Testis (tissue), 5 donors: ENCODE measurements around the gene PPP2R2D. TPM values are rescaled to one million over a fixed set of nuclear protein-coding genes. Genes with fewer than 3 reads are reported as not detected.
A peak's percentile ranks its signal among the peaks of the same experiment; 100 is the strongest.

Source experiments
- DNase-seq: peaks from one replicate; pipeline ENCODE4 v3.0.0-alpha.2; 2019
- H3K27ac ChIP-seq, 2 donors: fragments of 200-600 bp; sonication (generic); one replicate each; pipeline ENCODE4 v1.5.1; 2019
- H3K27me3 ChIP-seq: fragments of 200-600 bp; sonication (generic); one replicate; pipeline ENCODE4 v1.5.1; 2019
- H3K36me3 ChIP-seq: fragments of 200-600 bp; sonication (generic); one replicate; pipeline ENCODE4 v1.5.1; 2017; ENCODE audit warnings: low read depth; ENCODE audit errors: missing control alignments
- H3K4me1 ChIP-seq: fragments of 200-600 bp; sonication (generic); one replicate; pipeline ENCODE4 v1.5.1; 2019
- H3K4me3 ChIP-seq, 2 donors: fragments of 200-600 bp; sonication (generic); one replicate each; pipeline ENCODE4 v1.5.1; 2017 to 2019
- H3K9me3 ChIP-seq: fragments of 200-600 bp; sonication (generic); one replicate; pipeline ENCODE4 v1.5.1; 2017
- POLR2A ChIP-seq: fragments of 450-650 bp; IDR thresholded peaks from one replicate; pipeline ENCODE4 v1.6.1; 2017; ENCODE audit warnings: antibody characterized with exemption, mild to moderate bottlenecking, moderate library complexity
- WGBS, 2 donors: methylation state at CpG; one replicate each; pipeline ENCODE4 v1.1.5; 2018; 5-methylcytosine and 5-hydroxymethylcytosine counted together
- intact Hi-C: fragments of 100-400 bp; cut with DNase I; formaldehyde crosslinking; loops from one replicate; pipeline ENCODE4 v1.15.1; 2023; ENCODE audit warnings: low total_unique reads
- long read RNA-seq, 2 donors: transcript quantifications; one replicate each; lab custom pipeline, GENCODE V29; 2026
- polyA plus RNA-seq: library from polyadenylated mRNA; stranded (reverse); fragments of 350-450 nt; fragmentation: Illumina TruSeq; extraction: RNeasy Lipid Tissue Mini Kit (QIAGEN cat#74804); gene quantifications from one replicate; pipeline ENCODE4 v1.2.3, GENCODE V29; 2014; ENCODE audit warnings: low read depth, low replicate concordance; ENCODE audit not compliant: insufficient read depth
- total RNA-seq, 2 donors: library from RNA; depleted of rRNA; stranded (reverse); fragments of >200 nt; gene quantifications; one replicate each; pipeline ENCODE4 v1.2.3, GENCODE V29; 2016
- TF ChIP-seq, protein P1 (sequence below), 3 experiments: fragments of 450-650 bp in 2 of 3; fragments of 200-600 bp in 1 of 3; sonication (generic) in 1 of 3; IDR thresholded peaks; one replicate each; pipeline ENCODE4 v1.5.1; 2016 to 2019; ENCODE audit warnings: antibody characterized with exemption in 3 of 3, mild to moderate bottlenecking in 2 of 3, moderate library complexity in 1 of 3

The PPP2R2D gene
- total RNA-seq (10 to 100 TPM; 48.5 to 49.2 TPM), polyA plus RNA-seq (34.9 TPM)
- long read RNA-seq, donor 1, full-length matches to known transcripts, result 7 of 7 reads
- long read RNA-seq, donor 1, partial matches to known transcripts, result 0 of 7 reads
- long read RNA-seq, donor 1, other reads (novel, unspliced or antisense), result 0 of 7 reads
- long read RNA-seq, donor 2, full-length matches to known transcripts, result 7 of 13 reads
- long read RNA-seq, donor 2, partial matches to known transcripts, result 6 of 13 reads
- long read RNA-seq, donor 2, other reads (novel, unspliced or antisense), result 0 of 13 reads

DNA sequence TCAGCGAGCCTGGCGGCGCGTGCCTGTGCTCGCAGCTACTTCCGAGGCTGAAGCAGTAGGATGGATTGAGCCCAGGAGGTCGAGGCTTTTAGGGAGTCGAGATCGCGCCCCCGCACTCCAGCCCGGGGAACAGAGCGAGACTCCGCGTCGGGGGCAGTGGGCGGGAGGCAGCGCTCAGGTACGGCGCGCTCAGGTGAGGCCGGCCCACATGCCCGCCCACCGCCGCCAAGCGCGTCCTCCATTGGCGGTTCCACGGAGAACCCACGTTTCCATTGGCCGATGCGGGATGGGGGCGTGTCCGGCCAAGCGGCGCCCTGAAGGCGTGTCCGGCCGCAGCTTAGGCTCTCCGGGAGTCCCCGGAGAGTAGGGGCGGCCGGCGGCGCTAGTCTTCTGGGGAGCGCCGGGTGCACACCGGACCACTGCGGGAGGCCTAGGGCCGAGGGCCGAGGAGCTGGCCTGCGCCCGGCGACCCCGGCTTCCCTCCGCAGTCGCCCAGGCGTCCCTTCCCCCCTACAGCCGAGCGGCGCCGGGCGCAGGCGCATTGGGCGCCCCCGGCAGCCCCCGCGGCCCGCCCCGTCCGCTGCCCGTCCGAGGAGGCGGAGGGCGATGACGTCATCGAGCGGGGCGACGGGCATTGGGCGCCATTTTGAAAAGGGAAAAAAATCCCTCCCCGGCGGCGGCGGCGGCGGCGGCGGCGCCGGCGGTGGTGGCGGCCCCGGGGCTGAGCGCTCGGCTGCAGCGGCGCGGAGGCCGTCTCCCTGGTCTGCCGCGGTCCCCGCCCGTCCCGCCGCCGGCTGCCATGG lies at the start of gene PPP2R2D:
TSS of gene PPP2R2D (plus strand) at position 659 of the 803 bp plus-strand sequence. CDS start at position 800, 141 bp downstream.
- TF ChIP-seq, protein P1, sequence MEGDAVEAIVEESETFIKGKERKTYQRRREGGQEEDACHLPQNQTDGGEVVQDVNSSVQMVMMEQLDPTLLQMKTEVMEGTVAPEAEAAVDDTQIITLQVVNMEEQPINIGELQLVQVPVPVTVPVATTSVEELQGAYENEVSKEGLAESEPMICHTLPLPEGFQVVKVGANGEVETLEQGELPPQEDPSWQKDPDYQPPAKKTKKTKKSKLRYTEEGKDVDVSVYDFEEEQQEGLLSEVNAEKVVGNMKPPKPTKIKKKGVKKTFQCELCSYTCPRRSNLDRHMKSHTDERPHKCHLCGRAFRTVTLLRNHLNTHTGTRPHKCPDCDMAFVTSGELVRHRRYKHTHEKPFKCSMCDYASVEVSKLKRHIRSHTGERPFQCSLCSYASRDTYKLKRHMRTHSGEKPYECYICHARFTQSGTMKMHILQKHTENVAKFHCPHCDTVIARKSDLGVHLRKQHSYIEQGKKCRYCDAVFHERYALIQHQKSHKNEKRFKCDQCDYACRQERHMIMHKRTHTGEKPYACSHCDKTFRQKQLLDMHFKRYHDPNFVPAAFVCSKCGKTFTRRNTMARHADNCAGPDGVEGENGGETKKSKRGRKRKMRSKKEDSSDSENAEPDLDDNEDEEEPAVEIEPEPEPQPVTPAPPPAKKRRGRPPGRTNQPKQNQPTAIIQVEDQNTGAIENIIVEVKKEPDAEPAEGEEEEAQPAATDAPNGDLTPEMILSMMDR (IDR thresholded peaks at IDR 0.05), result no peak
- no peak for TF ChIP-seq POLR2A
- Histone ChIP-seq H3K27ac (peak within 1 kb of the TSS; percentile 84 to 97), H3K4me3 (peak within 1 kb of the TSS; percentile 79 to 91), H3K27me3 (no peaks in the 10 kb centered on the region), H3K4me1 (peaks cover 27% of the 10 kb centered on the region), H3K36me3 (no peaks in the 10 kb centered on the region), H3K9me3 (no peaks in the 10 kb centered on the region)
- DNase-seq, result peak; percentile 96
- WGBS, 2 donors, result 0% methylated on average over 1 to 63 of the region's 107 CpGs
- intact Hi-C loops, result no loop called here

DNA sequence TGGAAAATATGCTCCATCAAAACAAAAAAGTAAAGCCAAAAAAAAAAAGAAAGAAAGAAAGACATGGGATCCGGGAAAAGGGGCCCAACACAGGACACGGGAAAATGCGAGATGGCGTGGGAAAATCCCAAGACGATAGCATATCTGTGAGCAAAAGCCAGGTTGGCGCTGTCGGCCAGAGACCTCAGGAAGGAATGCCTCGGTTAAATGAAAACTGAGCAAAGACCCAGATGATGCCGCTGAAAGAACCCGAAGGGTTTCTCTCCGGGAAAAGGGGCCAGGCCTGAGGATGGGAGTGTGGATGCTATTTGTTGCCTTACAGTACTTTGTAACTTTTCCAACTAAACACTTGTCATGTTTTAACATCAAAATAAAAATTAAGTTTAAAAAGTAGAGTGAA lies 49.5 kb upstream of the PPP2R2D start:
- H3K4me3 ChIP-seq, result no peak overlapping the region
- no peaks in the 10 kb centered on the region for H3K27me3 ChIP-seq
- intact Hi-C loops, result no loop called here
- no peak for DNase-seq
- TF ChIP-seq, protein P1 (IDR thresholded peaks at IDR 0.05), result no peak
- no peak for TF ChIP-seq POLR2A
- H3K27ac ChIP-seq, result no peak overlapping the region
- no peaks in the 10 kb centered on the region for H3K4me1 ChIP-seq
- 88 to 94% methylated on average over 11 of the region's 11 CpGs for WGBS, 2 donors
- no peaks in the 10 kb centered on the region for H3K9me3 ChIP-seq
- H3K36me3 ChIP-seq, result no peaks in the 10 kb centered on the region

DNA sequence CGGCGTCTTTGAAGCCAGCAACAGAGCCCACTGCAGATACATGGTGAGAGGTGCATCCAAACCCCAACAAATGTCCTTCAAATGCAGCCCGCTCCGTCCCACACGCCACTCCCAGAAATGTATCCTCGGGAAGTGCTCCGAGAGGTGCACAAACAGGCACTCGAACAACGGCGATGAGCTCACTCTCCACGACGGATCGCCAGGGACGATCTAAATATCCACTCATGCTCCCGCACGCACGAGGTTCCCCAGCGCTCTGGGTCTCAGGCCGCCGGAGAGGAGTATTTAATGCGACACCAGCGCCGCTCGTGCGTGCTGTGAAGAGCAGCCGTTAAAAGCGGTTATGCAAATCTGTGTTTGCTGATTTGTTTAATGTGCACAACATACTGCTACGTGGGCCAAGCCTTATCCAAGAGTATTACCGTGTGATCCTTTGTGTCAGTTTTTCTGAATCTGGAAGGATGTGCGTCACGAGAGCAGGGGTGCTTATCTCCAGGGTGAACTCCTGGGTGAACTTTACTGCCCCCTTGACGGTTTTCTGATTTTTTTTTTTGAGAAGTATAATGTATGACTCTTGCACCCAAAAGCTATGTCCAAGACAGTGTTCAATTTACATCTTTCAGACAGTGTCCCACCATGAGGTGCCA lies 48.5 kb upstream of the PPP2R2D start:
- no peaks in the 10 kb centered on the region for H3K36me3 ChIP-seq
- H3K27ac ChIP-seq, result no peak overlapping the region
- no peaks in the 10 kb centered on the region for H3K9me3 ChIP-seq
- no peaks in the 10 kb centered on the region for H3K4me1 ChIP-seq
- intact Hi-C loops, result no loop called here
- no peak for DNase-seq
- H3K27me3 ChIP-seq, result no peaks in the 10 kb centered on the region
- H3K4me3 ChIP-seq, result no peak overlapping the region
- 93% methylated on average over 32 of the region's 32 CpGs for WGBS, 2 donors
- TF ChIP-seq, protein P1 (IDR thresholded peaks at IDR 0.05), result no peak
- TF ChIP-seq POLR2A, result no peak

DNA sequence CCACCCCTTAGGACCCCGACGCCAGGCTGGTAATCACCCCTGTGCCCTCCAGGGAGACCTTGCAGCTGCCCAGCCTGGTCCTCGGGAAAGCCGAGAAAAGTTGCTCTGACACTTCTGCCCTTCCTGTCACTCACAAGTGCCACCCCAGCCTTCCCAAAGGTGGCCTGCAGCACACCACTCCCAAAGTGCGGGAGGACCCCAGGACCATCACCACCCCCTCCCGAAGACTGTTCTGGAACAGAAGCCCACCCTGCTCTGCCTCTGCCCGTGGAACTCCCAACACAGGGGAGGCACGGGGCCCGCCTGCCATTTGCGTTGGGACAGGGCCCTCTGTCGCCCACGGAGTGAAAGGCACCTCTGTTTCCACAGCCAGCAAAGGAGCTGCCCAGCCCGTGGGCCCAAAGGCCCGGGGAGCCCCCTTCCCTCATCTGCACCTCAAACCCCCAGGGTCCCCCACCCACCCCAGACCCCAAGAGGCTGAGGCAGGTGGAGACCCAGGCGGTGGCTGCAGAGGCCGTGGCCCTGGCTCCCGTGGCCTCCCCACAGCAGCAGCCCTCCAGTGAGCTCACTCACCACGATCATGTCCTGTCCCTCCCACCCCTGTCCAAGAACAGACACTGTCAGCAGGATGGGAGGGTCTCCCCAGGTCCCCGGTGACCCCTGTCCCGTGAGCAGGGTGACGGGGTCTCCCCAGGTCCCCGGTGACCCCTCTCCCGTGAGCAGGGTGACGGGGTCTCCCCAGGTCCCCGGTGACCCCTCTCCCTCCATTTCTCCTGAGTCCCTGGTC lies 47.8 kb upstream of the PPP2R2D start:
- 86 to 94% methylated on average over 11 to 25 of the region's 25 CpGs for WGBS, 2 donors

More for the DNA sequence above, 47.8 kb upstream of the PPP2R2D start:
- no peak for DNase-seq
- Histone ChIP-seq H3K27ac (no peak overlapping the region), H3K36me3 (no peaks in the 10 kb centered on the region), H3K9me3 (no peaks in the 10 kb centered on the region), H3K4me1 (no peaks in the 10 kb centered on the region), H3K4me3 (no peak overlapping the region), H3K27me3 (no peaks in the 10 kb centered on the region)
- intact Hi-C loops, result no loop called here
- TF ChIP-seq POLR2A, result no peak
- TF ChIP-seq, protein P1 (IDR thresholded peaks at IDR 0.05), result no peak
